Activated CD4-positive, CD25-positive, alpha-beta regulatory T cell treated with anti-CD3 and anti-CD28 coated beads, Interleukin-2, amount 50 U/mL, for 72 hours (primary cell): ENCODE data around the gene NPAS3.

ENCODE experiments used
- DNase-seq: peaks from one replicate; pipeline ENCODE4 v3.0.0; 2021

NPAS3 gene

DNA sequence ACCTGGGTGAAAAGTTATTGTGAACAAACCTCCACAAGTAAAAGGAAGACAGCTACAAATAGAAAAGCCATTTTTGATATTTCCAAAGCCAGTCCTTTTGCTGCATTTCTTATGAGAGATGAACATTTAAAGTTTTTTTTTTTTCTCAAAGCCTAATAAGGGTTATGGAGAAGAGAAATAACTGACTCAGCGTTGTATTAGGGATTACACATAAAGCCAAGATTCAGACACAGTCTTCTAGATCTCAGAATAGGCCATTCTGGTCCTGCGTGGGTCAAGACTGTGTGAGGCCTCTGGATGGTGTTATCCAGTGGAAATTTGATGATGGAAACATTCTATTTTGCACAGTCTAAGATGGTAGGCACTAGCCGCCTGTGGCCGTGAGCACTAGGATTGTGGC is 552.4 kb downstream of the NPAS3 start:
- DNase-seq: no peak

- DNase-seq: no peak
Measured at GRCh38 chr14:33492491-33492890, 553.8 kb downstream of the NPAS3 start.

DNA sequence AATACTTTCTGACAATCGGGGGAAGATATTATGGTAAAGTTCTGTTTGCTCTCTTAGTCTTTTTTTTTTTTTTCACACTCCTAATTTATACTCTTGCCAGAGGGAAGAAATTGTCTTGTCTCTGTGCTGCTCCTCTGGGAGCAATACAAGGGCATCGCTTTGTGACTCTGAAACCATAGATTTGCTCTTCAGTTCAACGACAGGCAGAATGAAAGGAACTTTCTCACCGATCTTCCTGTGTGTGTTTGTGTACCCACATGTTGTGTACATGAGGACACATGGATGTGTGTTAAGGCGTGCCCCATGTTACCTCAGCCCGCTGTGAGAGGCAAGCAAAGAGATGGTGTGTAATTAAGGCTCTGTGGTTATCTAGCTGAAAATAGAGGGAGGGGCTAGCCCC is 554.6 kb downstream of the NPAS3 start:
- no peak for DNase-seq

- DNase-seq: no peak
Measured at GRCh38 chr14:33493990-33494389, 555.3 kb downstream of the NPAS3 start.

DNA sequence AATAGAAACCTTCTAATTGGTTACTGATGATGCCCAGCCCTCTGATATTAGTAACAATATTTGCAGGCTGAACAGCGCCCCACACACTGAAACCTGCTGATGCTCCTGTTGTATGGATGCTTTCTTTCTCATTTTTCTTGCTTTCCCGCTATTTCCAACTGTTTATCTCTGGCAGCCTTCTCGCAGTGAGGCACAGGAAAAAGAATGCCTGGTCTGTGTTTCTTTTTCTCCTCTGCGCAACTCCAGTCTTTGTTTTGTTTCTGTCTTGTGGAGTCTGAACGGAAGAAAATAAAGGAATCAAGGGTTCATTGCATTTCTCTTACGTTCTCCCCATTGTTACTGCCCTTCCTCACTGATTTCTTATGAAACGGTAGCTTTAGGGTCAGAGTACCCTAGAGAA is 561.0 kb downstream of the NPAS3 start:
- no peak for DNase-seq

GRCh38 chr14:33504246-33505099 is 565.8 kb downstream of the NPAS3 start:
- no peak for DNase-seq

DNA sequence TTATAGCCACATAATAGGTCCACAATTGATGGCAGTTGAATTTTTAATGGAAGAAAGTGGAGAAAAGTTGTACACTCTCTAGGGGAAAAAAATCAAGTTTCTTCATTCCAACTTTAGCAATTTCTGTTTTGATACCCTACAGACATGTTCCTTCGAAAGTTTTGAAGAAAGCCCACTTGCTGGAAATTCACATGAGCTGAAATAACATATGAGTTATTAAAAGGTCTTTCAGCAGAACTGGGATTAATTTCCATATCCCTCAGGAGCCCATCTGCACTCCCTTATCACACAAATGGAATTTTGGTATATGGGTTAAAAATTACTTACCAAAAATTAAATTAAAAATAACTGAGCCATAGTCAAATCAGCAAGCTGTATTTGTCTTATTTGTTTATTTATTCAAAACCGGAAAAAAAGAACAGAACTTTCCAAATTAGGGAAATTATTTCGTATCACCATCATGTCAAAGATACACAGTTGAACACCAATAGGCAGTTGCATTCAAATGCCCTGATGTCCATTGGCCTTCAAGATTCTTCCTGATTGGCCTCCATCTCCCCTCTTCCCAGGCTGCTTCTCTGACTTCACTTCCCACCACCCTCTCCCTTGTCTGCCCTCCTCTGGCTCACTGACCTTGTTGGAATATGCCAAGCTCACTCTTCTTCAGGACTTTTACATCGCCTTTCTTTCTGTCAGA is 566.7 kb downstream of the NPAS3 start:
- DNase-seq: no peak

DNA sequence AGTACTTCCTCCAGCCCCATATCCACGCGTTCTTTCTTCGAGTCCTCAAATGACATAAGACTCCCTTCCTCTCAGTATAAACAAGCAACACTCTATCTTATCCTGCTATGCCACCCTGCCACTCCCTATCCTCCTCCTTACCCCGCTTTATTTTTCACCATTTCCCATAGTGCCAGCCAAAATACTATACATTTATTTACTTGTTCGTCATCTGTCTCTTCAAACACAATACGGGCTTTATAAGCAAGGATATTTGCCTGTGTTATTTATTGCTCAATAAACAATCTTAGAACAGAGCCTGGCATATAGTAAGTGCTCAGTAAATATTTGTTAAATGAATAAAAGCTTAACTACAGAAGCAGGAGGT is 567.3 kb downstream of the NPAS3 start:
- DNase-seq: no peak

GRCh38 chr14:33508126-33509062 is 569.7 kb downstream of the NPAS3 start:
- DNase-seq: no peak

- no peak for DNase-seq
Measured at GRCh38 chr14:33509454-33509853, 570.8 kb downstream of the NPAS3 start.

- no peak for DNase-seq
Measured at GRCh38 chr14:33510063-33510481, 571.4 kb downstream of the NPAS3 start.

GRCh38 chr14:33510991-33511390 is 572.3 kb downstream of the NPAS3 start:
- no peak for DNase-seq

DNA sequence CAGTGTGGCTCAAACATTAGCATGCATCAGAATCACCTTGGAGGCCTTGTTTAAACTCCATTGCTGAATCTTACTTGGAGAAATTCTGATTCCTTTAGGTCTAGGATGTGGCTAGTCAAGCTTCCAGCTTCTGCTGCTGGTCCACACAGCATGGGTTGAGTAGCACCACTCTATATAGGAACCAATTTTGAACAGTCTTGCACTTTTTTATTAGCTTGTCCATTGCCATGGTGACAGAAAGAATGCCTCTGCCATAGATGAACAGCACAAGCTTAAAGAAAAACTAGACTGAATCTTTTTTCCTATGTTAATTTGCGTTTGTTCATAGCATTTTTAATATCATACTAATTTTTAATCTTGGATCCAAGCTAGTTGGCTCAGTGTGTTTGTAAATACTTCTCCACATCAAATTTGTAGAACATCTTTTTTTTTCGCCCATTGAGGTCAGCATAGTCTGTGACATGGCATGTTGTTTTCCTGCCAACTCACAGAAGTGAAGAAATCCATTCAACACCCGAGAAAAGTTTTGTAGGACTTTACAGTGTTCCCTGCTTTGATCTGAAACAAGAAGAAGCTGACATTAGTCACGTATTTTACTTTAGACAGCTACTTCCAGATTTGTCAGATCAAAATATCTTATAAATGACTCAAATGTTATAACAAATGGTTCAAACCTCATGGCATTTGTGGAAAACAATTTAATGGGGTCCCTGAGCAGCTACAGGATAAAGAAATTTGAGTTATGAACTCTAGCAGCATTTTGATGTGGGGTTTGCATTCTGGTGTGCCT is 573.4 kb downstream of the NPAS3 start:
- no peak for DNase-seq

GRCh38 chr14:33515441-33515840 is 576.8 kb downstream of the NPAS3 start:
- DNase-seq: no peak

DNA sequence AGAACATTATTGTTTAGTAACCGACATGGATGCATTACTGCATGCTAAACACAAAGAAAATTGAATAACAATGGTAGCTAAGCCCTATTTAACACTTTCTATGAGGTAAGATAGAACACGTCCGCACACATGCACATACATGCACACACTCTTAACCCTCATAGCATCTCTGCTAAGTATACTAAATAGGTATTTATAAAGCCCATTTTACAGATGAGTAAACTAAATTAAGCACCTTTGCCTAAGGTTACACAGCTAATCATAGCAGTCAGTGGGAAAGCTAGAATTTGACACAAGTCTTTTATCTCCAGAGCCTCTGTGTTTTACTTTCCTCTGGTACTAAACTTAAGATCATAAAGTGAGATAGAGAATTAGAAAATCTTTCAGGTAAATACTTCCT is 577.2 kb downstream of the NPAS3 start:
- DNase-seq: no peak

- no peak for DNase-seq
Measured at GRCh38 chr14:33516898-33517436, 578.3 kb downstream of the NPAS3 start.

GRCh38 chr14:33521192-33521591 is 582.5 kb downstream of the NPAS3 start:
- DNase-seq: no peak

DNA sequence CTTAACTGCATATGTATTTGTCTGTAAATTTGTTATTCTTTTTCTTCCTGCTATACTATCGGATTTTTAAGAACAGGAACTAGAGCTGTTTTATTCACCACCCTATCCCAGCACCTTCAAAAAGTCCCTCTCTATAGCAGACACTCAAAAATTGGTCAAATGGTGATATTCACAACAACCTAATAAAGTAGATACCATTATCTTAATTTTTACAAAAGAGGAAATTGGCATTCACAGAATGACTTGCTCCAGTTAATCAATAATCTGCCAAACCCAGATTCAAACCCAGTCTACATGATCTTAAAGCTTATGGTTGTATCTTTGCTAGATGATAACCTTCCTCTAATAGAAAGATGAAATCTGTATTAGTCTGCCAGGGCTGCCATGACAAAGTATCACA is 585.6 kb downstream of the NPAS3 start:
- no peak for DNase-seq

GRCh38 chr14:33525626-33526025 is 586.9 kb downstream of the NPAS3 start:
- no peak for DNase-seq

DNA sequence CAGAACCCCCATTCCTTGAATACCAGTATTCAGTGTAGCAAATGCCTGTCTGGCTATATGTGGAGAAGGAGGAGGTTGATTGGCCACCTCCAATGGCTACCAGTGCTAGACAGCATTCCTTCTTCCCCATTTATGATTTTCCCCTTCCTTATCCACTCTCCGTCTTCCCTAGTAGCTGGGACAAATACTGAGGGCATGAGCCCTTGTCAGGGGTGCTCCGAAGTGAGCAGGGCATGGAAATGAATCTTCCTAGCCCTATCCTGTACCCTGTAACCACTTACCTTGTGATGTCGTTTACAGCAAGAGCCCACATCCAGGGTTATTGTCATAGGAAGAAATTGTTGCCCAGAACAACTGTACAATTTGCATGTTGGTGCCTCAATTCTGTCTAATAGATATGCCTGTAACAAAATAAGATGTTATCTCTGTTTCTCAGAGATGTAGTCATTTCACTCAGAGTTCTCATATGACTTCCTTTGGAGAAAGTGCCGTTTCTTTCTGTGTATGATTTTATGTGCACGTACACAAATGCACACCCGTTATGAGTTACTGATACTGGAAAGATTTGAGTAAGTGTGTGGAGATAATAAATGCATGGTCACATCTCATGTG is 588.5 kb downstream of the NPAS3 start:
- DNase-seq: no peak

DNA sequence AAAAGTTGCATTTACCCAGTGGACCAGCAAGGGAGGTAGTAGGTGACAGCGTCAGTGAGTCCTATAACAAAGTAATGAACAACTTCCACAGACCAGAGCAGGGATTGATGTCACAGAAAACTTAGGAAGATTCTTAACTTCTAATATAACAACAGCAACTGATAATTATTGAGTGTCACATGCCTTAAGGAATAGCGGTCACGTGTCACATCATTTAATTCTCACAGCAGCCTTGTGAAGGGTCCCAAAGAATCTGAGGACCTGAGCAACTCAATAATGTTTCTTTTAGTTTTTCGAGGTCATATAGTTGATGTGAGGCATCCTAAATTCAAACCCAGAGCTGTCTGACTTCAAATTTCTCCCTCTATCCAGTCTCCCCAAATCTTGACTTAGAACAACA is 590.0 kb downstream of the NPAS3 start:
- DNase-seq: no peak
